Activated T-helper 1 cell treated with anti-CD3 and anti-CD28 coated beads, Interleukin-12 subunit alpha, Interleukin-12 subunit beta, Interleukin-2, Interleukin-4 antibody, amounts not matched to agents 30 ng/mL and 10 ng/mL and 1 ng/mL, durations not matched to agents 14 hours and 24 hours and 36 hours (primary cell): ENCODE data around the gene WDR76. TPM values are rescaled to one million over a fixed set of nuclear protein-coding genes. Genes with fewer than 3 reads are reported as not detected.
"Not testable (repeated sequence)": the region's sequence is repeated elsewhere in the genome, so short reads cannot be mapped to it uniquely, and the experiment has no call there.

Experiments
- DNase-seq: peaks from one replicate; pipeline ENCODE4 v3.0.0; 2021; ENCODE audit warnings: low spot score
- H3K27ac Mint-ChIP-seq: one replicate; pipeline ENCODE4 v1.8.0; 2021; ENCODE audit warnings: mild to moderate bottlenecking, mixed read lengths
- H3K27me3 Mint-ChIP-seq: one replicate; pipeline ENCODE4 v1.8.0; 2022; ENCODE audit warnings: mild to moderate bottlenecking, moderate library complexity, mixed read lengths; ENCODE audit not compliant: insufficient read depth
- H3K36me3 Mint-ChIP-seq: one replicate; pipeline ENCODE4 v1.8.0; 2021; ENCODE audit warnings: low read depth, mixed read lengths
- H3K4me1 Mint-ChIP-seq: one replicate; pipeline ENCODE4 v1.8.0; 2021; ENCODE audit warnings: low read depth, mixed read lengths
- H3K4me3 Mint-ChIP-seq: one replicate; pipeline ENCODE4 v1.8.0; 2021; ENCODE audit warnings: mild to moderate bottlenecking, moderate library complexity, mixed read lengths
- H3K9me3 Mint-ChIP-seq: one replicate; pipeline ENCODE4 v1.8.0; 2021; ENCODE audit warnings: mixed read lengths
- intact Hi-C: fragments of 100-400 bp; cut with micrococcal nuclease; formaldehyde crosslinking; loops from one replicate; pipeline ENCODE4 v1.15.1; 2024
- total RNA-seq: library from RNA; stranded (reverse); gene quantifications from 2 replicates; pipeline ENCODE4 v1.2.3, GENCODE V29; 2022

WDR76 gene
- total RNA-seq, 1 donor from 2014 or later = 71.1 TPM

DNA sequence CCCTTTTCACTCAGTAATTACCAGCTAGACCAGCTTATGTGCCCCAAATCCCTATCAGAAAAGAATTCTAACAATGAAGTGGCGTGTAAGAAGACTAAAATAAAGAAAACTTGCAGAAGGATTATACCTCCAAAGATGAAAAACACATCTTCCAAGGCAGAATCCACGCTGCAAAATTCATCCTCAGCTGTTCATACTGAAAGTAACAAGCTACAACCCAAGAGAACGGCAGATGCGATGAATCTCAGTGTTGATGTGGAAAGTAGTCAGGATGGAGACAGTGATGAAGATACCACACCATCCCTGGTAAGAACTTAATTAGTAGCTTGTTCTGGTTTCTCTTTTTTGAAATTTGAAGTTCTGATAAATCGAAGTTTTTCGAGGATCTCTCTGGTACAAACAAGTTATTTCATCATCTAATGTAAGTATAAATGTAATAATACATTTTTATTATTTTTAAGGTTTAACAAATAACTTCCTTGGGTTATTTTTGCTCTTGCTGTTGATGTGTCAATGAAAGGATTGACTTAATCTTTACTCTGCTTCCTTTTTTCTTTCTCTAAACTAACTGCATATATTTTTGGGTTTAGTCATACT, 1.4 kb downstream of the WDR76 start:
- no peaks in the 10 kb centered on the region for H3K27me3 Mint-ChIP-seq
- peak; percentile 17 for DNase-seq
- peaks cover 28% of the 10 kb centered on the region for H3K36me3 Mint-ChIP-seq
- intact Hi-C loops = loop anchor here (5.0 to 10.0 kb wide), 5 partner anchors 313 to 1627 kb away; partner anchors contain the start of genes EIF3J, GOLM2 and MAP1A
- H3K4me3 Mint-ChIP-seq = peak overlapping the region; percentile 95
- H3K27ac Mint-ChIP-seq = peak overlapping the region; percentile 96
- H3K4me1 Mint-ChIP-seq = peaks cover 50% of the 10 kb centered on the region
- H3K9me3 Mint-ChIP-seq = peaks cover 5% of the 10 kb centered on the region

GRCh38 chr15:43829951-43830540, 3.2 kb downstream of the WDR76 start:
- H3K9me3 Mint-ChIP-seq, DNase-seq, H3K27me3 Mint-ChIP-seq: not testable (repeated sequence)
- Mint-ChIP-seq H3K4me3 (peak overlapping the region; percentile 95), H3K27ac (peak overlapping the region; percentile 74), H3K4me1 (peaks cover 43% of the 10 kb centered on the region), H3K36me3 (peaks cover 31% of the 10 kb centered on the region)
- intact Hi-C loops = loop anchor here (5.0 to 10.0 kb wide), 5 partner anchors 315 to 1625 kb away; partner anchors contain the start of genes EIF3J, GOLM2 and MAP1A

DNA sequence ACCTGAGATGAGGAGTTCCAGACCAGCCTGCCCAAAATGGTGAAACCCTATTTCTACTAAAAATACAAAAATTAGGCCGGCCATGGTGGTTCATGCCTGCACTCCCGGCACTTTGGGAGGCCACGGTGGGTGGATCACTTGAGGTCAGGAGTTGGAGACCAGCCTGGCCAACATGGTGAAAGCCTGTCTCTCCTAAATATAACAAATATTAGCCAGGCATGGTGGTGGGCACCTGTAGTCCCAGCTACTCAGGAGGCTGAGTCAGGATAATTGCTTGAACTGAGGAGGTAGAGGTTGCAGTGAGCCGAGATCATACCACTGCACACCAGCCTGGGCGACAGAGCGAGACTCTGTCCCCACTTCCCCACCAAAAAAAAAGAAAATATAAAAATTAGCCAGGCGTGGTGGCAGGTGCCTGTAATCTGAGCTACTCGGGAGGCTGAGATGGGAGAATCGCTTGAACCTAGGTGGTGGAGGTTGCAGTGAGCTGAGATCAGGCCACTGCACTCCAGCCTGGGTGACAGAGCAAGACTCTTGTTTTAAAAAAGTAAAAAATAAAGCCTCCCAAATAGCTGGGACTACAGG, 4.0 kb downstream of the WDR76 start:
- peak overlapping the region; percentile 19 for H3K4me3 Mint-ChIP-seq
- H3K36me3 Mint-ChIP-seq = peaks cover 34% of the 10 kb centered on the region
- H3K9me3 Mint-ChIP-seq, DNase-seq, H3K27ac Mint-ChIP-seq, intact Hi-C loops, H3K27me3 Mint-ChIP-seq: not testable (repeated sequence)
- H3K4me1 Mint-ChIP-seq = peaks cover 43% of the 10 kb centered on the region

DNA sequence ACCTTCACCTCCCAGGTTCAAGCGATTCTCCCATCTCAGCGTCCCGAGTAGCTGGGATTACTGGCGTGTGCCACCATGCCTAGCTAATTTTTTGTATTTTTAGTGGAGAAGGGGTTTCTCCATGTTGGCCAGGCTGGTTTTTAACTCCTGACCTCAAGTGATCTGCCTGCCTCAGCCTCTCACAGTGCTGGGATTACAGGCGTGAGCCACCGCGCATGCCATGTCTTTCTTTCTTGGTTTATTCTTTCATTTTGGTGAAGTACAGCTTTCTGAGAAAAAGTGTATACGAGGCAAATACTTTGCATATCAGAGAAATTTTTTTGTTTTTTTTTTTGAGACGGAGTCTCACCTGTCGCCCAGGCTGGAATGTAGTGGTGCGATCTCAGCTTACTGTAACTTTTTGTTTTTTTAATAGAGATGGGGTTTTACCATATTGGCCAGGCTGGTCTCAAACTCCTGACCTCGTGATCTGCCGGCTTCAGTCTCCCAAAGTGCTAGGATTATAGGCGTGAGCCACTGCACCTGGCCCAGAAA, 4.8 kb downstream of the WDR76 start:
- Mint-ChIP-seq H3K36me3 (peaks cover 41% of the 10 kb centered on the region), H3K4me1 (peaks cover 48% of the 10 kb centered on the region), H3K4me3 (peak overlapping the region; percentile 2)
- H3K27me3 Mint-ChIP-seq, intact Hi-C loops, H3K27ac Mint-ChIP-seq, H3K9me3 Mint-ChIP-seq, DNase-seq: not testable (repeated sequence)

GRCh38 chr15:43832485-43832884, 5.7 kb downstream of the WDR76 start:
- DNase-seq, H3K27ac Mint-ChIP-seq, H3K27me3 Mint-ChIP-seq, H3K9me3 Mint-ChIP-seq, intact Hi-C loops: not testable (repeated sequence)
- peaks cover 45% of the 10 kb centered on the region for H3K36me3 Mint-ChIP-seq
- H3K4me3 Mint-ChIP-seq = peak overlapping the region; percentile 45
- H3K4me1 Mint-ChIP-seq = peaks cover 48% of the 10 kb centered on the region

DNA sequence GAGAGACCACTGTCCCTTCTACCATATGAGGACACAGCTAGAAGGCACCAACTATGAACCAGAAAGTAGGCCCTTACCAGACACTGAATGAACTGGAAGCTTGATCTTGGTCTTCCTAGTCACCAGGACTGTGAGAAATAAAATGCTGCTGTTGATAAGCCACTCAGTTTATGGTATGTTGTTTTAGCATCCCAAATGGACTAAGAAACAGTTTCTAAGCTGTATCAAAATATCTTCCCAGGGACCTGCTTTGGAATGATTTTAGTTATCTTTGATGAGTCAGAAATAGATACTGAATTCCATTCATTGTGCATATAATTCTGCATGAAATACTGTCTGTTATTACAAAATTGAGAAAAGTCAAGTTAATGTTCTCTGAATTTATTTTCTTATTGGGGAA, 18.6 kb downstream of the WDR76 start:
- Mint-ChIP-seq H3K27ac (no peak overlapping the region), H3K27me3 (no peaks in the 10 kb centered on the region), H3K36me3 (peaks cover 34% of the 10 kb centered on the region), H3K4me1 (no peaks in the 10 kb centered on the region), H3K9me3 (no peaks in the 10 kb centered on the region), H3K4me3 (no peak overlapping the region)
- DNase-seq = no peak
- intact Hi-C loops = no loop called here

- DNase-seq = no peak
- Mint-ChIP-seq H3K27ac (no peak overlapping the region), H3K9me3 (no peaks in the 10 kb centered on the region), H3K4me3 (no peak overlapping the region), H3K36me3 (peaks cover 37% of the 10 kb centered on the region), H3K4me1 (peaks cover 10% of the 10 kb centered on the region), H3K27me3 (no peaks in the 10 kb centered on the region)
- intact Hi-C loops = no loop called here
These were observed 24.4 kb downstream of the WDR76 start for GRCh38 chr15:43851251-43851650.

- H3K36me3 Mint-ChIP-seq = peaks cover 40% of the 10 kb centered on the region
- H3K4me1 Mint-ChIP-seq = peaks cover 12% of the 10 kb centered on the region
- intact Hi-C loops = no loop called here
- no peaks in the 10 kb centered on the region for H3K9me3 Mint-ChIP-seq
- no peak overlapping the region for H3K27ac Mint-ChIP-seq
- no peaks in the 10 kb centered on the region for H3K27me3 Mint-ChIP-seq
- no peak overlapping the region for H3K4me3 Mint-ChIP-seq
- no peak for DNase-seq
These were observed 25.8 kb downstream of the WDR76 start for GRCh38 chr15:43852607-43853006.

- H3K9me3 Mint-ChIP-seq = no peaks in the 10 kb centered on the region
- intact Hi-C loops = no loop called here
- H3K36me3 Mint-ChIP-seq = peaks cover 46% of the 10 kb centered on the region
- no peak overlapping the region for H3K27ac Mint-ChIP-seq
- no peak for DNase-seq
- no peak overlapping the region for H3K4me3 Mint-ChIP-seq
- H3K27me3 Mint-ChIP-seq = no peaks in the 10 kb centered on the region
- H3K4me1 Mint-ChIP-seq = peaks cover 12% of the 10 kb centered on the region
These were observed 28.0 kb downstream of the WDR76 start for GRCh38 chr15:43854801-43855200.

DNA sequence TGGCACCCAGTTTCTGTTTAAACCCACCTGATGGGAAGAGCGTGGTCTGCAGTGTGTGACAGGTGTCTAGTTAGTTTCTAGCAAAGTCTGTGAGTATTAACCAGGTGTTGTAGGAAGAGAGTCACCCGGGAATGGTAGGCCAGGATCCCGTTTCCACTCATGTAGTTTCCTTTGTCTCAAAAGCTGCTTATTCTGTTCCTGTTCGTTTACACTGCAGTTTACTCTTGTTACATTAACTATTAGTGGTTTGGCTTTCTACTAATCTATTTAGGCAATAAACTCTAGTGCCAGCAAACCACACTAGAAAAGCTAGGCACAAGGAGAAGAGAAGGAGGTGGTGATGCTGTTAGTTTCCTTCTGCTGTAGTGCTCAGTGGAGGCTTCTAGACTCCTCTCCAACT, 32.7 kb downstream of the WDR76 start:
- Mint-ChIP-seq H3K27me3 (no peaks in the 10 kb centered on the region), H3K9me3 (no peaks in the 10 kb centered on the region), H3K4me3 (no peak overlapping the region), H3K36me3 (peaks cover 35% of the 10 kb centered on the region), H3K27ac (no peak overlapping the region), H3K4me1 (peaks cover 12% of the 10 kb centered on the region)
- intact Hi-C loops = no loop called here
- DNase-seq = no peak

- intact Hi-C loops, H3K9me3 Mint-ChIP-seq, H3K4me3 Mint-ChIP-seq, H3K27me3 Mint-ChIP-seq, DNase-seq, H3K4me1 Mint-ChIP-seq, H3K27ac Mint-ChIP-seq: not testable (repeated sequence)
- peaks cover 30% of the 10 kb centered on the region for H3K36me3 Mint-ChIP-seq
These were observed 39.8 kb downstream of the WDR76 start for GRCh38 chr15:43866636-43867035.

DNA sequence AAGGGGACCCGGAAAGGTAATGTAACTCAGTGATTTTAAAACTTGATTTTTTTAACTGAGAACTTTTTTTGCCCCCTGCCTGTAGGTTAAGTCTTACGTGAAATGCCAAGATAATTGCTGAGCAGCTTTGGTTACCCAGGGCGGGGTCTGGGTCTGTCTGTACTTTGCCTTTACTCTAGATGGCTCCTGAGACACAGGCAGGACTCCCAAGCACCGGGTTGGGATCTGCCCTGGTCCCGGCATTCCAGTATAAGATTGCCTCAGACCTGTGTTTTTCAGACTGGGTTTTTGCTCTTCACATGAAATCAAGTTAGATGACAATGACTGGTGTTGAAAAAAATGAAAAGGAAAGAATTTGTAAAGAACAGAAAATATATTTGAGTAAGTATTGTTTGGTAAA, 40.3 kb downstream of the WDR76 start:
- H3K27me3 Mint-ChIP-seq = no peaks in the 10 kb centered on the region
- intact Hi-C loops = no loop called here
- peaks cover 30% of the 10 kb centered on the region for H3K36me3 Mint-ChIP-seq
- no peak for DNase-seq
- H3K4me1 Mint-ChIP-seq = no peaks in the 10 kb centered on the region
- H3K27ac Mint-ChIP-seq = no peak overlapping the region
- H3K9me3 Mint-ChIP-seq = no peaks in the 10 kb centered on the region
- H3K4me3 Mint-ChIP-seq = no peak overlapping the region

- no peaks in the 10 kb centered on the region for H3K9me3 Mint-ChIP-seq
- H3K36me3 Mint-ChIP-seq = peaks cover 34% of the 10 kb centered on the region
- H3K27me3 Mint-ChIP-seq = no peaks in the 10 kb centered on the region
- DNase-seq = no peak
- intact Hi-C loops = loop anchor here (2.0 kb wide), 1 partner anchor 20 kb away; no protein-coding TSS in a partner anchor
- H3K4me3 Mint-ChIP-seq = no peak overlapping the region
- no peak overlapping the region for H3K27ac Mint-ChIP-seq
- no peaks in the 10 kb centered on the region for H3K4me1 Mint-ChIP-seq
These were observed 41.6 kb downstream of the WDR76 start for GRCh38 chr15:43868406-43868805.
